Choroid plexus epithelial cell (primary cell): ENCODE data around the gene NEDD4L.
"Not testable (repeated sequence)": the region's sequence is repeated elsewhere in the genome, so short reads cannot be mapped to it uniquely, and the experiment has no call there.

Experiments
- DNase-seq: peaks from one replicate; pipeline ENCODE4 v3.0.0-alpha.2; 2010; ENCODE audit warnings: low read depth
- H3K4me3 ChIP-seq: 2 replicates; pipeline ENCODE4 v1.5.1; 2011; ENCODE audit warnings: low read depth, mild to moderate bottlenecking, control low read depth, low read length, moderate library complexity
- TF ChIP-seq, protein P1 (sequence below): conservative IDR thresholded peaks from 2 replicates; pipeline ENCODE4 v1.5.1; 2011; ENCODE audit warnings: low read depth, mild to moderate bottlenecking, control low read depth, inconsistent platforms, low read length, moderate library complexity

NEDD4L gene

DNA sequence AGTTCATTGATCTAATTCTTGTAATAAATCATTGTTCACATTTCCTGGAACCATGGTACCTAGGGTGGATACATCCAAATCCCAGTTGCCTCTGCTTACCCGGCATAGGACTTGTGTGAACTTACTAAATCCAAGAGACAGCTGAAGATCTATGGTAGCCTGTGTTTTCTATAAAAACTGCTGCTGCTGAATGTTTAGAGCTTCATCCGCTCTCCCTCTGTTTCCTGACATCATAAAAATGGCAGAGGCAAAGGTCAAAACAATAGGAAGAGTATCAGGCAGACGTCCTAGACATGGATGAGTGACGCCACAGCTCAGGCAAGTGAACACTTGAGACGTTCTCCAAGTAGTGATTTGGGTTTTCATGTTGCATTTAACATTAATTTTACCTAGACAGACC lies 326.6 kb downstream of the NEDD4L start:
- no peak overlapping the region for H3K4me3 ChIP-seq
- DNase-seq, result no peak
- TF ChIP-seq, protein P1, sequence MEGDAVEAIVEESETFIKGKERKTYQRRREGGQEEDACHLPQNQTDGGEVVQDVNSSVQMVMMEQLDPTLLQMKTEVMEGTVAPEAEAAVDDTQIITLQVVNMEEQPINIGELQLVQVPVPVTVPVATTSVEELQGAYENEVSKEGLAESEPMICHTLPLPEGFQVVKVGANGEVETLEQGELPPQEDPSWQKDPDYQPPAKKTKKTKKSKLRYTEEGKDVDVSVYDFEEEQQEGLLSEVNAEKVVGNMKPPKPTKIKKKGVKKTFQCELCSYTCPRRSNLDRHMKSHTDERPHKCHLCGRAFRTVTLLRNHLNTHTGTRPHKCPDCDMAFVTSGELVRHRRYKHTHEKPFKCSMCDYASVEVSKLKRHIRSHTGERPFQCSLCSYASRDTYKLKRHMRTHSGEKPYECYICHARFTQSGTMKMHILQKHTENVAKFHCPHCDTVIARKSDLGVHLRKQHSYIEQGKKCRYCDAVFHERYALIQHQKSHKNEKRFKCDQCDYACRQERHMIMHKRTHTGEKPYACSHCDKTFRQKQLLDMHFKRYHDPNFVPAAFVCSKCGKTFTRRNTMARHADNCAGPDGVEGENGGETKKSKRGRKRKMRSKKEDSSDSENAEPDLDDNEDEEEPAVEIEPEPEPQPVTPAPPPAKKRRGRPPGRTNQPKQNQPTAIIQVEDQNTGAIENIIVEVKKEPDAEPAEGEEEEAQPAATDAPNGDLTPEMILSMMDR, result no peak

DNA sequence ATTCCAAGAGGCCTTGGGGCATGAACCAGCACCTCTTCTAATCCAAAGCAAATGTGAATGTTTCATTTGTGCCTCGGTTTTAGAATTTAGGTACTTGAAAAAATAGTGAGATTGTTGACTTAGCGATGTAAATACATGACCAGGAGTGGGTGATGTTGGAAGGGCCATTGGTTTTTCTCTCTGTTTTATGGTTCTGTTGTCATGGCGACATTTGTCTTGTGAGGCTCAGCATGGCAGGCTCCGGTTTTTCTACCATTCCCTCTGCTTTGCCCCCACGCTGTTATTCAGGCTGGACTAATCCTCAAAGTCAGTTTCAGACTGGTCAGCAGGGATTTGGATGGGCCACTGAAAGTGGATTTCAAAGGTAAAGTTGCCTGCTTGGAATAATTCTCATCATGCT lies 329.5 kb downstream of the NEDD4L start:
- no peak for DNase-seq
- H3K4me3 ChIP-seq, result no peak overlapping the region
- TF ChIP-seq, protein P1, result no peak

DNA sequence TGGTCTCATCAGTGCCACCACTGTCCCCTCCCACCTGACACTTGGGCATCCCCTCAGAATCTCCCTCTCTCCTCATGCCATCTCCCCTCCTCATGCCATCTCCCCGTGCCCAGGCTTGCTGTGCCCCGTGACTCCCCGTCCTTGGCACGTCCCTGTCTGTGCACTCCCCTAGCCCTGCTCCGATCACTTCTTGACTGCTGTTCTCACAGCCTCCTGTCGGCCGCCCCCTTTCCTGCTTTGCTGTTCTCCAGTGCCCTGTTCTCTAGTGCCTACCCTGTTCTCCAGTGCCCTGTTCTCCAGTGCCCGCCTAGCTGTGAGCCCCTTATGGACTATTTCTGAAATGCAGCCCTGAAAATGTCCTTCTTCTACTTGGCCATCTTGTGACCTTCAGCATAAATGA lies 331.0 kb downstream of the NEDD4L start:
- DNase-seq, result no peak
- TF ChIP-seq, protein P1, result no peak
- H3K4me3 ChIP-seq, result no peak overlapping the region

DNA sequence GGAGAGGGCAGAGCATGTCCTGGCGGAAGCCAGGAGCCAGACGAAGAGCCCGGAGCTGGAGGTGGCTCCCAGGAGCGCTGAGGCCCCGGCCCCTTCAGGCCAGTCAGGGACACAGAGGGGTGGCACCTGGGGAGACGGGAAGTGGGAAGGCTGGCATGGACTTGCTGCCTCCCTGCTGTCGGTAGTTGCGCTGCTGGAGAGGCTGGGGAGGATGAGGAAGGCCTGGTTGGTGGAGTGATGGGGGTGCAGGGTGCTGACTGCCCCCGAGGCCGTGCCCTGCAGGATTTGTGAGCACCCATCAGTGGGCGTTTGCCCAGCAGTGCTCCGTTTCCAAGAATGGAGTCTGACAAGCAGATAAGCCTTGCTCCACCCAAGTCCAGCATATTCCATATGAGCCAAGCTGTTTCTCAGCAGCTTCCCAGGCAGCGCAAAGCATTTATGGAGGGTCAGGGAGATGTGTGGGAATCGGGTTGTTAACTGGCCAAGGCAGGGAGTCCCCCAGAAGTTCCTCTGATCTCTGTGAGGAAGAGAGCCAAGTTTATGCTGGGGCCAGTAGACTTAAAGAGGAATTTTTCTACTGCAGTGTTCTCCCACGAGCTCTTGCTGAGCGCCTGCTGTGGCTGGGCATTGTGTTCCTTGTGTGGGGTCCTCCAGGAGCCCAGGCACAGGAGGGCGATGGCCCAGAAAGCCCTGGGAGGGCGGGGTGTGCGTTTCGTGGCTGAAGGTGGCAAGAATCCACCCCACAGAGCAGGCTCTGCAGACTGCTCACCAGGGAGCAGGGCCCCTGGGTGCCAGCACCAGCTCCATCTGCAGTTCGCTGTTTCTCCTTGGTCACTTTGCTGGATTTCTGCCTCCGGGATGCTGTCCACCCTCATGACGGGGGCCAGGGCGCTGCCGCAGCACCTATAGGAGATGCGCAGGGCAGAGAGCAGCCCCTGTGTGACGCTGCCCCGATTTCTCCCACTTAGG lies 334.7 kb downstream of the NEDD4L start:
- peak; percentile 15 for DNase-seq
- TF ChIP-seq, protein P1, result no peak
- no peak overlapping the region for H3K4me3 ChIP-seq

DNA sequence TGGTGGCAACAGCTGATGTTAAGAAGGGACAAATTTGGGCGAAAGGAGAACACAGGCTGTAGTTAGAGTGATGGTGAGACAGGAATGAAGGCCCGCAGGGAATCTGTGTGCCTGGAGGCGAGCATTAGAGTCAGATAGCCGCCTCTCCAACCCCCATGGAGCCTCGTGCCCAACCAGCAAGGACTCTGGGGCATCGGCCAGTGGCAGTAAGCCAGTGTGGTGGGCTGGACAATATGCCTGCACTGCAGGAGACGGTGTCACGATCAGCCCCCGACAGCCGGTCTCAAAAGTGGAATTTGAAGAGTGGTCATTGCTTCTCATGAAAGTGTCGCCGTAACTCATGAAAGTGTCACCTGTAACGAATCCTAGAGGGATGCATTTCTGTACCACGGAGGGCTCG lies 335.4 kb downstream of the NEDD4L start:
- H3K4me3 ChIP-seq, result no peak overlapping the region
- TF ChIP-seq, protein P1, result no peak
- DNase-seq, result no peak

DNA sequence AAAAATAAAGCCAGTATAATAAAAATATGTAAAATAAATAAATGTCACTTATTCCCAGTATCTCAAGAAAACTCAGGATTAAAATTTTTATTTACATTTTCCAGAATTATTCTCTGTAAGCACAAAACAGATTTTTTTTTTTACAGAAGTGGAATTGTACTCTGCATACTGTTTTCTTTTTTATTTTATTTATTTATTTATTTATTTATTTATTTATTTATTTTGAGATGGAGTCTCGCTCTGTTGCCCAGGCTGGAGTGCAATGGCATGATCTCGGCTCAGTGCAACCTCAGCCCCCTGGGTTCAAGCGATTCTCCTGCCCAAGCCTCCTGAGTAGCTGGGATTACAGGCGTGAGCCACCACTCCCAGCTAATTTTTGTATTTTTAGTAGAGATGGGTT lies 336.1 kb downstream of the NEDD4L start:
- H3K4me3 ChIP-seq, DNase-seq: not testable (repeated sequence)

DNA sequence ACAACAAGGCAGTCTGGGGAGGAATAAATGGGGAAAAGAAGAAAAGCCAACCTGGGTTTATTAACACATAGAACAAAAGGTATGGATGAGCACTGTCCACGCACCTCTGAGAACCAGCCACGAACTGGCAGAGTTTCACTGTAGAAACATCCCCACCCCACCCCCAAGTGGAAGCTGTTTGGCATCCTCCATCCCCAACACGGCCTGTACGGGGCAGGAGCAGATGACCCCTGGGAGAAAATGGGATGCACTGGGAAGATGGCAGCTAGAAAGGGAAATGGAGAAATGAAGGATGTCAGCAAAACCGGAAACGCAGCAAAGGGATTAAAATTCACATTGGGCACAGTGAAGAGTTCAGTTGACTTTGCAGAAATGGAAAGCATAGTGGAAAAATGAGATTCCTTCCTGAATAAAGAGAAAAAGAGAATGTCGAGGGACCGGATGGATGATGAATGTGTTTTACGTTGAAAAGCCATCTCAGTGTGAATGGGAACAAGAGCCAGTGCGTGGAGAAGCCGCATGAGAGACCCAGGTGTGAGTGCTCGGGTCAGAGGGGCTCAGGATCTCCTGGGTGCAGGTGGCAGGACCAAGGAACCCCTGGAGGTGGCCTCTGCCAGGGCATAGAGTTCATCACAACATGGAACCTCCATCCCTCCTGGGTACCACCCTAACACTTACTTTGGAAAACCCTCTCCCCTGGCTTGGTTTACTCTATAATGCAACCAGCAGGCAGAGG lies 337.8 kb downstream of the NEDD4L start:
- no peak overlapping the region for H3K4me3 ChIP-seq
- TF ChIP-seq, protein P1, result no peak
- DNase-seq, result no peak
